Stomach (tissue), 4 donors: ENCODE data around the gene CRKL.
"Not testable (repeated sequence)": the region's sequence is repeated elsewhere in the genome, so short reads cannot be mapped to it uniquely, and the experiment has no call there.

Experiments
- CTCF ChIP-seq, 7 experiments: fragments of 450-650 bp in 4 of 7; fragments of 200-600 bp in 3 of 7; sonication (generic) in 3 of 7; IDR thresholded peaks; one replicate each; pipeline ENCODE4 v1.5.1; 2016 to 2019; ENCODE audit warnings: antibody characterized with exemption in 7 of 7, control low read depth in 2 of 7, mild to moderate bottlenecking in 1 of 7
- EP300 ChIP-seq: sonication (generic); formaldehyde crosslinking; IDR thresholded peaks from one replicate; pipeline ENCODE4 v1.6.1; 2017; ENCODE audit warnings: antibody characterized with exemption
- POLR2A ChIP-seq, 4 donors: fragments of 450-650 bp; IDR thresholded peaks; one replicate each; pipeline ENCODE4 v1.6.1; 2016; ENCODE audit warnings: antibody characterized with exemption in 4 of 4, control low read depth in 2 of 4, mild to moderate bottlenecking in 1 of 4, moderate library complexity in 1 of 4
- POLR2AphosphoS5 ChIP-seq, 3 donors: sonication (generic); formaldehyde crosslinking; IDR thresholded peaks; one replicate each; pipeline ENCODE4 v1.6.1; 2016; ENCODE audit warnings: antibody characterized with exemption in 3 of 3

- TF ChIP-seq CTCF (IDR thresholded peaks at IDR 0.05); EP300; POLR2AphosphoS5 (IDR thresholded peaks at IDR 0.05); POLR2A (IDR thresholded peaks at IDR 0.05): not testable (repeated sequence)
Measured at GRCh38 chr22:20935049-20935448, 17.8 kb downstream of the CRKL start.
